Measurements from ENCODE around the gene HSH2D. TPM values are rescaled to one million over a fixed set of nuclear protein-coding genes. Genes with fewer than 3 reads are reported as not detected.

Gene HSH2D
- total and polyA plus RNA-seq, 2 of the 13 experiments (the other 11 are each of a cell fraction or from before 2014, with no cell fraction given), result 0.69 to 3.2 TPM

GRCh38 chr19:16139752-16140151 lies 3.7 kb upstream of the HSH2D start (continued):
- TF ChIP-seq ZNF773 (CRISPR knock-in tag; IDR thresholded peaks at IDR 0.05; ENCODE audit: borderline replicate concordance) (no peak), ZNF841 (CRISPR knock-in tag; IDR thresholded peaks at IDR 0.05; ENCODE audit: borderline replicate concordance) (no peak), PLRG1 (conservative IDR thresholded peaks at IDR 0.05) (no peak), AGO2 (optimal IDR thresholded peaks at IDR 0.05; ENCODE audit: low read depth, low read length) (no peak), PLSCR1 (CRISPR knock-in tag; IDR thresholded peaks at IDR 0.05; ENCODE audit: borderline replicate concordance) (no peak), ZC3H4 (CRISPR knock-in tag; IDR thresholded peaks at IDR 0.05; ENCODE audit: borderline replicate concordance) (no peak)

GRCh38 chr19:16141043-16141442 lies 2.4 kb upstream of the HSH2D start:
- no peak overlapping the region for H3K4me3 ChIP-seq (replicated peaks in 1 of 3; ENCODE audit: insufficient read depth in 1 of 3, low read depth in 2 of 3, low read length in 3 of 3)
- no peaks in the 10 kb centered on the region for H3K36me3 ChIP-seq (replicated peaks in 1 of 2; ENCODE audit: control insufficient read depth in 1 of 2, insufficient read depth in 2 of 2, low read length in 2 of 2)
- H3K4me2 ChIP-seq (ENCODE audit: low read depth, low read length), result no peak overlapping the region; the same call in 1 of the 2 replicates
- H3K27me3 ChIP-seq (ENCODE audit: control insufficient read depth in 1 of 2, insufficient read depth in 2 of 2, low read length in 2 of 2), result no peaks in the 10 kb centered on the region
- H3K79me2 ChIP-seq (ENCODE audit: insufficient read depth, low read length), result no peaks in the 10 kb centered on the region
- in situ Hi-C loops (cut with HindIII; ENCODE audit: extremely low pct_ligation_motif_present, low pct_unique_long_range_greater_than_20kb) (no loop called here), intact Hi-C loops (cut with micrococcal nuclease; ENCODE audit: unreplicated experiment) (no loop called here)
- no TSS peak for BruUV-seq (replicated peaks)
- ChIA-PET POLR2A (no interaction called here), CTCF (ENCODE audit: low intra/inter-chr PET ratio, low total read pairs) (no interaction called here)
- no peaks in the 10 kb centered on the region for H3K9me3 ChIP-seq (ENCODE audit: low read length)
- 0% methylated on average over 4 of the region's 4 CpGs for WGBS (ENCODE audit: low lambda C conversion rate)
- H3K27ac ChIP-seq (ENCODE audit: extremely low read length, insufficient read depth, low read length), result no peak overlapping the region
- H4K20me1 ChIP-seq (ENCODE audit: insufficient read depth, low read length), result no peaks in the 10 kb centered on the region
- ATAC-seq (peak; percentile 46), FAIRE-seq (no peak), DNase-seq (ENCODE audit: low spot score) (no peak)
- H2AFZ ChIP-seq (ENCODE audit: low read length), result no peak overlapping the region
- H3K4me1 ChIP-seq (ENCODE audit: insufficient read depth, low read length), result peaks cover 33% of the 10 kb centered on the region
- no peak overlapping the region; the same call in 1 of the 2 replicates for H3K9ac ChIP-seq (ENCODE audit: insufficient read depth, low read depth, low read length)
- TF ChIP-seq SMAD1 (CRISPR knock-in tag; IDR thresholded peaks at IDR 0.05; ENCODE audit: borderline replicate concordance, low read depth) (no peak), ZBTB14 (CRISPR knock-in tag; IDR thresholded peaks at IDR 0.05) (no peak), KDM1A (CRISPR knock-in tag; IDR thresholded peaks at IDR 0.05) (peak; percentile 92), MNT (IDR thresholded peaks at IDR 0.05) (peak; percentile 62), KAT7 (CRISPR knock-in tag; IDR thresholded peaks at IDR 0.05; ENCODE audit: borderline replicate concordance) (no peak), RXRA (CRISPR knock-in tag; IDR thresholded peaks at IDR 0.05) (0 out of 2 replicates have a peak, but pooled peaks have one; percentile 17), ZBTB37 (CRISPR knock-in tag; IDR thresholded peaks at IDR 0.05) (no peak), PATZ1 (CRISPR knock-in tag; IDR thresholded peaks at IDR 0.05) (0 out of 2 replicates have a peak, but pooled peaks have one; percentile 26), ZFP36 (IDR thresholded peaks at IDR 0.05; ENCODE audit: borderline replicate concordance, low read depth, low read length, partially characterized antibody) (peak; percentile 85), SALL1 (CRISPR knock-in tag; IDR thresholded peaks at IDR 0.05) (peak; percentile 28; the same call in 1 of the 2 replicates), RAD21 (CRISPR knock-in tag; IDR thresholded peaks at IDR 0.05) (0 out of 2 replicates have a peak, but pooled peaks have one; percentile 18), PHF20 (CRISPR knock-in tag; IDR thresholded peaks at IDR 0.05) (no peak)
